HG02943 (cell line): Measurements from ENCODE around the gene SLC25A36.
"Not testable (repeated sequence)": the region's sequence is repeated elsewhere in the genome, so short reads cannot be mapped to it uniquely, and the experiment has no call there.

ENCODE experiments used
- ATAC-seq: cut with Tn5 transposase; IDR thresholded peaks from one replicate; pipeline ENCODE4 v1.9.1; 2021; ENCODE audit warnings: mild to moderate bottlenecking, low read depth, moderate library complexity; ENCODE audit not compliant: unreplicated experiment

SLC25A36 gene

GRCh38 chr3:140987792-140988191 is 46.2 kb downstream of the SLC25A36 start:
- ATAC-seq, result not testable (repeated sequence)

GRCh38 chr3:140994316-140994715 is 52.7 kb downstream of the SLC25A36 start:
- ATAC-seq, result no peak

GRCh38 chr3:140994861-140995260 is 53.2 kb downstream of the SLC25A36 start:
- ATAC-seq, result not testable (repeated sequence)

- no peak for ATAC-seq
Measured at GRCh38 chr3:140995881-140996280, 54.2 kb downstream of the SLC25A36 start.

- no peak for ATAC-seq
Measured at GRCh38 chr3:141000027-141000663, 58.5 kb downstream of the SLC25A36 start.

GRCh38 chr3:141000686-141001085 is 59.0 kb downstream of the SLC25A36 start:
- no peak for ATAC-seq

GRCh38 chr3:141006344-141006743 is 64.7 kb downstream of the SLC25A36 start:
- no peak for ATAC-seq

GRCh38 chr3:141009496-141009895 is 67.9 kb downstream of the SLC25A36 start:
- no peak for ATAC-seq

- ATAC-seq, result no peak
Measured at GRCh38 chr3:141011232-141011996, 69.8 kb downstream of the SLC25A36 start.

GRCh38 chr3:141011997-141012262 is 70.3 kb downstream of the SLC25A36 start:
- no peak for ATAC-seq

- ATAC-seq, result no peak
Measured at GRCh38 chr3:141012571-141012970, 70.9 kb downstream of the SLC25A36 start.

GRCh38 chr3:141015481-141015880 is 73.8 kb downstream of the SLC25A36 start:
- no peak for ATAC-seq

- ATAC-seq, result not testable (repeated sequence)
Measured at GRCh38 chr3:141017366-141018322, 76.0 kb downstream of the SLC25A36 start.

GRCh38 chr3:141019244-141019643 is 77.6 kb downstream of the SLC25A36 start:
- ATAC-seq, result no peak

- no peak for ATAC-seq
Measured at GRCh38 chr3:141020143-141020830, 78.7 kb downstream of the SLC25A36 start.

GRCh38 chr3:141021261-141021660 is 79.6 kb downstream of the SLC25A36 start:
- no peak for ATAC-seq
